Hematopoietic multipotent progenitor cell treated with erythropoietin and hydrocortisone succinate and interleukin-3 and kit ligand, for 8 days (in vitro differentiated cells): ENCODE measurements around the gene SEC16A.

ENCODE experiments used
- DNase-seq: peaks from one replicate; pipeline ENCODE4 v3.0.0-alpha.2; 2015

The SEC16A gene

GRCh38 chr9:136484153-136485048 is 1.6 kb upstream of the SEC16A start:
- DNase-seq = no peak

GRCh38 chr9:136483589-136484152 is 831 bp upstream of the SEC16A start:
- peak; percentile 89 for DNase-seq

- peak; percentile 36 for DNase-seq
Observed at GRCh38 chr9:136482046-136482792, 621 bp downstream of the SEC16A start.

- no peak for DNase-seq
Observed at GRCh38 chr9:136481558-136481957, 1.3 kb downstream of the SEC16A start.

- no peak for DNase-seq
Observed at GRCh38 chr9:136476369-136477150, 6.3 kb downstream of the SEC16A start.

- DNase-seq = no peak
Observed at GRCh38 chr9:136474974-136475865, 7.6 kb downstream of the SEC16A start.

- DNase-seq = no peak
Observed at GRCh38 chr9:136474021-136474640, 8.7 kb downstream of the SEC16A start.

GRCh38 chr9:136473354-136473721 is 9.5 kb downstream of the SEC16A start:
- DNase-seq = no peak

GRCh38 chr9:136472640-136473353 is 10.0 kb downstream of the SEC16A start:
- no peak for DNase-seq

- DNase-seq = no peak
Observed at GRCh38 chr9:136471802-136472487, 10.9 kb downstream of the SEC16A start.

GRCh38 chr9:136470792-136471469 is 11.9 kb downstream of the SEC16A start:
- peak; percentile 6 for DNase-seq

- no peak for DNase-seq
Observed at GRCh38 chr9:136470356-136470755, 12.5 kb downstream of the SEC16A start.

- no peak for DNase-seq
Observed at GRCh38 chr9:136467766-136468165, 15.1 kb downstream of the SEC16A start.

GRCh38 chr9:136466155-136466541 is 16.7 kb downstream of the SEC16A start:
- DNase-seq = no peak

- no peak for DNase-seq
Observed at GRCh38 chr9:136465500-136466154, 17.2 kb downstream of the SEC16A start.

- no peak for DNase-seq
Observed at GRCh38 chr9:136464241-136464640, 18.6 kb downstream of the SEC16A start.

- no peak for DNase-seq
Observed at GRCh38 chr9:136463578-136463977, 19.3 kb downstream of the SEC16A start.

GRCh38 chr9:136462664-136463063 is 20.2 kb downstream of the SEC16A start:
- DNase-seq = no peak

GRCh38 chr9:136460772-136461325 is 22.0 kb downstream of the SEC16A start:
- DNase-seq = no peak
